Stimulated activated CD8-positive, alpha-beta memory T cell treated with anti-CD3 and anti-CD28 coated beads, Interleukin-15, amount 100 ng/mL, for 24 hours (primary cell): ENCODE results near the gene SGSM2.

ENCODE experiments used
- DNase-seq: peaks from one replicate; pipeline ENCODE4 v3.0.0-alpha.2; 2020; ENCODE audit warnings: low read depth

The SGSM2 gene

GRCh38 chr17:2398655-2399571 is 61.6 kb downstream of the SGSM2 start:
- DNase-seq: no peak

- peak; percentile 84 for DNase-seq
These were observed 62.5 kb downstream of the SGSM2 start for GRCh38 chr17:2399572-2400473.

GRCh38 chr17:2400474-2400866 is 63.2 kb downstream of the SGSM2 start:
- no peak for DNase-seq

- peak; percentile 85 for DNase-seq
These were observed 63.6 kb downstream of the SGSM2 start, which contains the start of gene MNT for GRCh38 chr17:2400877-2401425. TSS of gene MNT (minus strand) at chr17:2401060. CDS start at chr17:2400712, 348 bp downstream.

GRCh38 chr17:2401426-2402221 is 64.3 kb downstream of the SGSM2 start:
- DNase-seq: peak; percentile 95

- DNase-seq: no peak
These were observed 65.2 kb downstream of the SGSM2 start for GRCh38 chr17:2402544-2402943.

- DNase-seq: no peak
These were observed 65.7 kb downstream of the SGSM2 start for GRCh38 chr17:2403044-2403443.

- DNase-seq: no peak
These were observed 68.1 kb downstream of the SGSM2 start for GRCh38 chr17:2405247-2405926.

GRCh38 chr17:2406271-2406902 is 69.1 kb downstream of the SGSM2 start:
- DNase-seq: no peak

GRCh38 chr17:2406903-2407790 is 69.8 kb downstream of the SGSM2 start:
- DNase-seq: no peak

GRCh38 chr17:2410951-2411350 is 73.7 kb downstream of the SGSM2 start:
- DNase-seq: no peak

- no peak for DNase-seq
These were observed 75.3 kb downstream of the SGSM2 start for GRCh38 chr17:2412561-2413021.

GRCh38 chr17:2414446-2415064 is 77.3 kb downstream of the SGSM2 start:
- DNase-seq: no peak

GRCh38 chr17:2415081-2415480 is 77.8 kb downstream of the SGSM2 start:
- DNase-seq: no peak

- DNase-seq: peak; percentile 73
These were observed 78.9 kb downstream of the SGSM2 start for GRCh38 chr17:2416010-2416734.

- DNase-seq: no peak
These were observed 81.3 kb downstream of the SGSM2 start for GRCh38 chr17:2418572-2418971.

GRCh38 chr17:2419486-2419885 is 82.2 kb downstream of the SGSM2 start:
- no peak for DNase-seq

- no peak for DNase-seq
These were observed 82.9 kb downstream of the SGSM2 start for GRCh38 chr17:2420176-2420575.
